CD4-positive, alpha-beta memory T cell (primary cell): ENCODE results near the gene PPIL6. TPM values are rescaled to one million over a fixed set of nuclear protein-coding genes. Genes with fewer than 3 reads are reported as not detected.

Experiments
- CTCF ChIA-PET: fragments of 350-600 bp; sonication (Branson Sonifier 250); formaldehyde crosslinking; loops from one replicate; lab custom pipeline; 2021; ENCODE audit warnings: inconsistent platforms; ENCODE audit not compliant: partially characterized antibody; lab: Charles Lee
- POLR2A ChIA-PET: fragments of 350-600 bp; sonication (Branson Sonifier 250); formaldehyde crosslinking; loops from one replicate; lab custom pipeline; 2021; ENCODE audit not compliant: partially characterized antibody; lab: Charles Lee
- DNase-seq, 5 donors: peaks; one replicate each; pipeline versions ENCODE4 v3.0.0 to v3.0.0-alpha.2; 2020 to 2022; ENCODE audit warnings: mixed read lengths in 1 of 5
- H3K27ac ChIP-seq: one replicate; pipeline ENCODE4 v1.7.0; 2013; ENCODE audit warnings: low read depth, low read length
- H3K27me3 ChIP-seq: 2 replicates; pipeline ENCODE4 v1.7.0; 2013; ENCODE audit warnings: mild to moderate bottlenecking, low read length, moderate library complexity; ENCODE audit not compliant: insufficient read depth
- H3K36me3 ChIP-seq: 2 replicates; pipeline ENCODE4 v1.7.0; 2013; ENCODE audit warnings: mild to moderate bottlenecking, low read length, moderate library complexity; ENCODE audit not compliant: insufficient read depth
- H3K4me1 ChIP-seq: 2 replicates; pipeline ENCODE4 v1.7.0; 2013; ENCODE audit warnings: mild to moderate bottlenecking, low read length, moderate library complexity; ENCODE audit not compliant: insufficient read depth
- H3K4me3 ChIP-seq, 2 donors: one replicate each; pipeline ENCODE4 v1.7.0; 2013; ENCODE audit warnings: low read length in 2 of 2, mild to moderate bottlenecking in 1 of 2
- H3K9me3 ChIP-seq, 2 donors: one replicate each; pipeline ENCODE4 v1.7.0; 2013; ENCODE audit warnings: low read length in 2 of 2, control low read depth in 1 of 2; ENCODE audit not compliant: control insufficient read depth in 1 of 2
- H3K27ac Mint-ChIP-seq, 7 donors: one replicate each; pipeline ENCODE4 v1.8.0; 2020 to 2021; ENCODE audit warnings: mixed read lengths in 7 of 7, mild to moderate bottlenecking in 6 of 7, inconsistent platforms in 3 of 7, moderate library complexity in 3 of 7
- H3K27me3 Mint-ChIP-seq, 2 donors: one replicate each; pipeline ENCODE4 v1.8.0; 2020 to 2021; ENCODE audit warnings: mixed read lengths in 2 of 2
- H3K36me3 Mint-ChIP-seq, 2 donors: one replicate each; pipeline ENCODE4 v1.8.0; 2020 to 2021; ENCODE audit warnings: mixed read lengths in 2 of 2, inconsistent platforms in 1 of 2, mild to moderate bottlenecking in 1 of 2
- H3K4me1 Mint-ChIP-seq, 4 donors: one replicate each; pipeline ENCODE4 v1.8.0; 2020 to 2021; ENCODE audit warnings: mixed read lengths in 4 of 4, mild to moderate bottlenecking in 1 of 4
- H3K4me3 Mint-ChIP-seq, 8 donors: one replicate each; pipeline ENCODE4 v1.8.0; 2020 to 2021; ENCODE audit warnings: mixed read lengths in 8 of 8, mild to moderate bottlenecking in 7 of 8, moderate library complexity in 6 of 8, inconsistent platforms in 3 of 8
- H3K9me3 Mint-ChIP-seq, 8 donors: one replicate each; pipeline ENCODE4 v1.8.0; 2020 to 2021; ENCODE audit warnings: mixed read lengths in 8 of 8, mild to moderate bottlenecking in 5 of 8, inconsistent platforms in 3 of 8, moderate library complexity in 1 of 8
- intact Hi-C: fragments of 100-400 bp; cut with micrococcal nuclease; formaldehyde crosslinking; loops from one replicate; pipeline ENCODE4 v1.15.1; 2023
- polyA plus RNA-seq, 2 donors: library from polyadenylated mRNA; unstranded; fragments of 300-500 nt; fragmentation: Illumina TruSeq; gene quantifications; one replicate each; pipeline ENCODE4 v1.2.3, GENCODE V29; 2021
- total RNA-seq, 2 experiments: library from RNA; stranded (reverse); gene quantifications; one replicate each; pipeline ENCODE4 v1.2.3, GENCODE V29; 2021

The PPIL6 gene
- total and polyA plus RNA-seq, 4 experiments from 2014 or later, result 0.33 to 0.52 (median 0.37) TPM

DNA sequence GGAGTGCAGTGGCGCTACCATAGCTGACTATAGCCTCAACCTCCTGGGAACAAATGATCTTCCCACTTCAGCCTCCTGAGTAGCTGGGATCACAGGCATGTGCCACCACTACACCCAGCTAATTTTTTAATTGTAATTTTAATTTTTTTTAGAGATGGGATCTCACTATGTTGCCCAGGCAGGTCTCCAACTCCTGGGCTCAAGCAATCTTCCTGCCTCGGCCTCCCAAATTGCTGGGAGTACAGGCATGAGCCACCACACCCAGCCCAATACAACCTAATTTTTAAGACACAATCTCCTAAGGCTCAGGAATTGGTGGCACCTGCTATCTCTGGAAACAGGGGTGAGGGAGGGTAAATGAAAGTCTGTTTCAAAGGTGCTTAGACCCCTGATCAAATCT is 36.8 kb upstream of the PPIL6 start:
- CTCF ChIA-PET, result no interaction called here
- Histone ChIP-seq H3K9me3 (no peaks in the 10 kb centered on the region), H3K36me3 (peaks cover 43% of the 10 kb centered on the region), H3K4me3 (no peak overlapping the region), H3K27me3 (no peaks in the 10 kb centered on the region), H3K4me1 (peaks cover 79% of the 10 kb centered on the region), H3K27ac (no peak overlapping the region)
- H3K27ac Mint-ChIP-seq, result peak overlapping the region; percentile 32 to 92 (median 80)
- no peaks in the 10 kb centered on the region for H3K27me3 Mint-ChIP-seq
- DNase-seq, result no peak
- H3K36me3 Mint-ChIP-seq, result peaks cover 68 to 85% of the 10 kb centered on the region in 2 donors
- intact Hi-C loops, result no loop called here
- POLR2A ChIA-PET, result interaction anchor here (2.4 kb wide), 1 partner anchor 21 kb away, joined by 12 read pairs; the partner anchor contains the start of gene MICAL1
- no peaks in the 10 kb centered on the region for H3K9me3 Mint-ChIP-seq
- H3K4me1 Mint-ChIP-seq, result peaks cover 68 to 92% (median 81%) of the 10 kb centered on the region in 4 donors
- H3K4me3 Mint-ChIP-seq, result peak overlapping the region; percentile 73 to 97 (median 89)

DNA sequence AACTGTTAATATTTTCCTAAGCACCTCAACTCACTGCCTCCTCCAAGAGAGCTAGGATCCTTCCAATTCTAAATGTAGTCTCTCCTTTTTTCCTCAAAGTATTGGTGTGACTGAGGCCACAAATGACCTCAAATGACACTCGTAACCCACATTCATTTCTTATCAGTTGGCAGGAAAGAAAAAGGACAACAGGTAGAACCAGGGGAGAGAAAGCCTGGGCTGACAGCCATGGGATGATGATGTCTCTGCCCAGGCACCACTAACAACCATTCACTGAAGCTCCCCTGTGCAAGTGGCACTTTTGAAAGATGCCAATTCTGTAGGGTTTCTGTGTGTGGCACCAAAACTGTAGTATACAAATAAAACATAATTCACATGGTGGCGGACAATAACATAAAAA is 35.2 kb upstream of the PPIL6 start:
- H3K27ac Mint-ChIP-seq, result peak overlapping the region in 5 of 7 donors; percentile 21 to 53 (median 42)
- Histone ChIP-seq H3K4me3 (no peak overlapping the region), H3K36me3 (peaks cover 54% of the 10 kb centered on the region), H3K27me3 (no peaks in the 10 kb centered on the region), H3K4me1 (peaks cover 63% of the 10 kb centered on the region), H3K27ac (no peak overlapping the region), H3K9me3 (no peaks in the 10 kb centered on the region)
- peaks cover 61 to 90% (median 73%) of the 10 kb centered on the region in 4 donors for H3K4me1 Mint-ChIP-seq
- CTCF ChIA-PET, result no interaction called here
- intact Hi-C loops, result no loop called here
- no peaks in the 10 kb centered on the region for H3K9me3 Mint-ChIP-seq
- peaks cover 67 to 86% of the 10 kb centered on the region in 2 donors for H3K36me3 Mint-ChIP-seq
- no peak for DNase-seq
- H3K4me3 Mint-ChIP-seq, result peak overlapping the region in 2 of 8 donors; percentile 20 to 60
- POLR2A ChIA-PET, result interaction anchor here (2.4 kb wide), 1 partner anchor 20 kb away, joined by 12 read pairs; the partner anchor contains the start of gene MICAL1
- H3K27me3 Mint-ChIP-seq, result no peaks in the 10 kb centered on the region

GRCh38 chr6:109474995-109475394 is 34.6 kb upstream of the PPIL6 start:
- CTCF ChIA-PET, result interaction anchor here (0.6 kb wide), 1 partner anchor 222 kb away, joined by 3 read pairs; no protein-coding TSS in a partner anchor
- POLR2A ChIA-PET, result interaction anchor here (2.4 kb wide), 1 partner anchor 19 kb away, joined by 12 read pairs; the partner anchor contains the start of gene MICAL1
- intact Hi-C loops, result no loop called here
- H3K36me3 Mint-ChIP-seq, result peaks cover 67 to 88% of the 10 kb centered on the region in 2 donors
- Histone ChIP-seq H3K27me3 (no peaks in the 10 kb centered on the region), H3K9me3 (no peaks in the 10 kb centered on the region), H3K27ac (no peak overlapping the region), H3K36me3 (peaks cover 60% of the 10 kb centered on the region), H3K4me1 (peaks cover 57% of the 10 kb centered on the region), H3K4me3 (no peak overlapping the region)
- H3K9me3 Mint-ChIP-seq, result no peaks in the 10 kb centered on the region
- H3K27me3 Mint-ChIP-seq, result no peaks in the 10 kb centered on the region
- peak overlapping the region in 6 of 7 donors; percentile 24 to 89 (median 55) for H3K27ac Mint-ChIP-seq
- no peak for DNase-seq
- peaks cover 57 to 84% (median 68%) of the 10 kb centered on the region in 4 donors for H3K4me1 Mint-ChIP-seq
- H3K4me3 Mint-ChIP-seq, result peak overlapping the region in 2 of 8 donors; percentile 5 to 31

GRCh38 chr6:109473120-109473519 is 32.7 kb upstream of the PPIL6 start:
- peak overlapping the region; percentile 14 to 90 (median 85) for H3K27ac Mint-ChIP-seq
- POLR2A ChIA-PET, result interaction anchor here (1.8 kb wide), 1 partner anchor 9 kb away, joined by 4 read pairs; no protein-coding TSS in a partner anchor

DNA sequence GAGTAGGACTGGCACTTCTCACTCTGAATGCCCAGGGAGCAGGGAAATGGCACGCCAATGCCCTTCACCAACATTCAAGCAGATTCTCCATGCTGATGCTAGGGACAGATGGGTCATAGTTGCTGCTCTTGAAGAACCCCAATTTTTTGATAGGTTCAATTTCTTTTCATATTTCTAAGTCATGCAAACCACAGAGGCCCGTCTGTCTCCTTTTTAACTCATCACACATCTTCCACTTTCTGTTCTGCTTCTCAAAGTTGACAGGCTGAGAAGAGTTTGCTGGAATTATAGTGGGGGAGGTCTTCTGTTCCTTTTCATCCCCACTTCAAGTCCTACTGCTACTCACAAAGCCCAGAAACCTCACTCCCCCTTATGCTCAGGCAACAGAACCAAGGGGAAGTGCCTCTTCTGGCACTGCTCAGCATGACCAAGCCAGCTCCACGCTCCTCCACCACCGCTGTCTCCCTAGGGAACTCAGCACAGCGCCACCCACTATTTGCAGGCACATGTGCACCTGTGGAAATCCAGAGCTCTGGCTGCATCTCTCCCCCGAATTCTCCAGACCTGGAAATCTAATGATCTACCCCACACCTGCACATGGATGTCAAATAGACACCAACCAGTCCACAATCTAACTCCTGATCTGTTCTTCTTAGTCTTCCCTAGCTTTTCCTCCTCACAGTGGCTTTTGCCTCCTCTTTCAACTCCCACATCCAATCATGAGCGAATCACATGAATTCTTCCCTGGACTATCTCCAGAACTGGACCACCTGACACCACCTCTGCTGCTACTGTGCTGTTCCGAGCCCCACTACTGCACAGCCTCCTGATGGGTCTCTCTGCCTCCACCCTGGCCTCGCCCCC is 31.9 kb upstream of the PPIL6 start:
- no peak for DNase-seq
- H3K27me3 ChIP-seq, result no peaks in the 10 kb centered on the region
- Mint-ChIP-seq H3K36me3 (peaks cover 71 to 92% of the 10 kb centered on the region in 2 donors), H3K27me3 (no peaks in the 10 kb centered on the region), H3K27ac (peak overlapping the region; percentile 32 to 90 (median 80)), H3K9me3 (no peaks in the 10 kb centered on the region), H3K4me1 (peaks cover 52 to 81% (median 57%) of the 10 kb centered on the region in 4 donors), H3K4me3 (peak overlapping the region in 1 of 8 donors; percentile 1)
- CTCF ChIA-PET, result no interaction called here
- no peak overlapping the region for H3K4me3 ChIP-seq
- POLR2A ChIA-PET, result interaction anchor here (1.3 to 1.8 kb wide), 3 partner anchors 10 to 22 kb away, joined by 3 to 5 read pairs (median 4); no protein-coding TSS in a partner anchor
- intact Hi-C loops, result no loop called here
- H3K4me1 ChIP-seq, result peaks cover 32% of the 10 kb centered on the region
- H3K36me3 ChIP-seq, result peaks cover 71% of the 10 kb centered on the region
- no peaks in the 10 kb centered on the region for H3K9me3 ChIP-seq
- H3K27ac ChIP-seq, result no peak overlapping the region

More at GRCh38 chr6:109473120-109473519, 32.7 kb upstream of the PPIL6 start:
- Mint-ChIP-seq H3K4me3 (peak overlapping the region in 1 of 8 donors; percentile 13), H3K4me1 (peaks cover 56 to 81% (median 63%) of the 10 kb centered on the region in 4 donors), H3K27me3 (no peaks in the 10 kb centered on the region), H3K9me3 (no peaks in the 10 kb centered on the region), H3K36me3 (peaks cover 68 to 91% of the 10 kb centered on the region in 2 donors)
- H3K27me3 ChIP-seq, result no peaks in the 10 kb centered on the region
- CTCF ChIA-PET, result no interaction called here
- peaks cover 39% of the 10 kb centered on the region for H3K4me1 ChIP-seq
- no peak for DNase-seq
- intact Hi-C loops, result no loop called here
- H3K9me3 ChIP-seq, result no peaks in the 10 kb centered on the region
- H3K36me3 ChIP-seq, result peaks cover 74% of the 10 kb centered on the region
- no peak overlapping the region for H3K4me3 ChIP-seq
- H3K27ac ChIP-seq, result no peak overlapping the region

DNA sequence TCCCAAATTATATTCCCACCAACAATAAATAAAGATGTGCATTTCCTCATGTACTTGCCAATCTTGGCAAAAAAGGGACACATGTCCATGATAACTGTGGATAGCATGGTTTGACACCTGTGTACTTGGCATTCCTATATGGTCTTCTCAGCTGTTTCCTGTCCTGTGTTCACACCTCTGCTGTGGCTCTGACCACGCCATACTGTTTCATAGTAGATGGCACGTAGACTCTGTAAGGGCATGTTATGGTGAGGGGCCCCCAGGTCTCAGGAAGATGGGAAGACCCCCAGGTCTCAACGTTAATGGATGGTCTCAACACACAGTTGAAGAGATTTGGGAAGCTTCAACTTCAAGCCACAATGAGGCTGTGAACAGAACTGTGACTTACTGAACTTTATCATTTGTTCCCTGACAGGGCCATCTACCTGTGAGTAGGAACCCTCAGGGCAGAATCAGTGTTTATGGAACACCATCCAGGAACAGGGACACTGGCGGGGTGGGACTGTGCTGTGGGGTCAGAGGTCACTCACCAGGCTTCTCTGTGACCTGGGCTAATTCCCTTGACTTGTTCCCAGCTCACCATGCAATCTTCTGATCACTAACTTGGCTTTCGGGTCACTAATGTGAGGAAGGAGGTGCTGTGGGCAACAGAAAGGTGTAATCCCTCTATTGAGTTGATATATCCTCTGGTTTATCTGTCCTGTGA is 30.8 kb upstream of the PPIL6 start:
- no peak overlapping the region for H3K27ac ChIP-seq
- DNase-seq, result no peak
- POLR2A ChIA-PET, result interaction anchor here (1.3 to 3.4 kb wide), 5 partner anchors 11 to 21 kb away, joined by 3 to 20 read pairs (median 4); partner anchors contain the start of gene MICAL1
- Mint-ChIP-seq H3K9me3 (no peaks in the 10 kb centered on the region), H3K4me3 (peak overlapping the region in 1 of 8 donors; percentile 39), H3K36me3 (peaks cover 72 to 90% of the 10 kb centered on the region in 2 donors), H3K27ac (peak overlapping the region; percentile 26 to 84 (median 75)), H3K27me3 (no peaks in the 10 kb centered on the region), H3K4me1 (peaks cover 46 to 72% (median 51%) of the 10 kb centered on the region in 4 donors)
- H3K27me3 ChIP-seq, result no peaks in the 10 kb centered on the region
- peaks cover 69% of the 10 kb centered on the region for H3K36me3 ChIP-seq
- intact Hi-C loops, result no loop called here
- peaks cover 20% of the 10 kb centered on the region for H3K4me1 ChIP-seq
- no peaks in the 10 kb centered on the region for H3K9me3 ChIP-seq
- no peak overlapping the region for H3K4me3 ChIP-seq
- CTCF ChIA-PET, result no interaction called here
